Upper lobe of left lung (tissue), 4 donors: ENCODE data around the gene PBX2.
A peak's percentile ranks its signal among the peaks of the same experiment; 100 is the strongest.

ENCODE experiments used
- CTCF ChIP-seq, 6 experiments: fragments of 450-650 bp in 4 of 6; fragments of 200-600 bp in 2 of 6; sonication (generic) in 2 of 6; IDR thresholded peaks; one replicate each; pipeline ENCODE4 v1.5.1; 2016 to 2019; ENCODE audit warnings: antibody characterized with exemption in 6 of 6
- EP300 ChIP-seq, 4 donors: sonication (generic); formaldehyde crosslinking; IDR thresholded peaks; one replicate each; pipeline ENCODE4 v1.5.1; 2017; ENCODE audit warnings: antibody characterized with exemption in 4 of 4, control low read depth in 2 of 4
- POLR2AphosphoS5 ChIP-seq, 2 donors: sonication (generic); formaldehyde crosslinking; IDR thresholded peaks; one replicate each; pipeline ENCODE4 v1.5.1; 2017; ENCODE audit warnings: antibody characterized with exemption in 2 of 2

GRCh38 chr6:32195652-32195901, 5.6 kb upstream of the PBX2 start:
- TF ChIP-seq EP300 (IDR thresholded peaks at IDR 0.05) = no peak
- TF ChIP-seq CTCF (IDR thresholded peaks at IDR 0.05) = peak; percentile 51 to 92 (median 86)
- no peak for TF ChIP-seq POLR2AphosphoS5 (IDR thresholded peaks at IDR 0.05)
